Activated B cell treated with CpG ODN at 0.5 μM for 24 hours (primary cell): Measurements from ENCODE around the gene DZIP1. TPM values are rescaled to one million over a fixed set of nuclear protein-coding genes. Genes with fewer than 3 reads are reported as not detected.

Source experiments
- ATAC-seq: fragments of 200-7000 bp; cut with Tn5 transposase; one replicate; pipeline ENCODE4 v1.10.0; 2021; ENCODE audit warnings: low read depth, mild to moderate bottlenecking, moderate library complexity
- CTCF ChIA-PET: fragments of 350-600 bp; sonication (Branson Sonifier 250); formaldehyde crosslinking; loops from one replicate; lab custom pipeline; 2021; ENCODE audit warnings: antibody characterized with exemption; lab: Charles Lee
- POLR2A ChIA-PET: fragments of 350-600 bp; sonication (Branson Sonifier 250); formaldehyde crosslinking; loops from one replicate; lab custom pipeline; 2021; ENCODE audit warnings: antibody characterized with exemption; lab: Charles Lee
- DNase-seq: peaks from one replicate; pipeline ENCODE4 v3.0.0; 2022
- H3K27ac Mint-ChIP-seq: one replicate; pipeline ENCODE4 v1.8.0; 2020; ENCODE audit warnings: mixed read lengths
- H3K27me3 Mint-ChIP-seq: one replicate; pipeline ENCODE4 v1.8.0; 2021; ENCODE audit warnings: mixed read lengths
- H3K36me3 Mint-ChIP-seq: one replicate; pipeline ENCODE4 v1.8.0; 2021; ENCODE audit warnings: low read depth, mixed read lengths
- H3K4me1 Mint-ChIP-seq: one replicate; pipeline ENCODE4 v1.8.0; 2021; ENCODE audit warnings: mixed read lengths
- H3K4me3 Mint-ChIP-seq: one replicate; pipeline ENCODE4 v1.8.0; 2020; ENCODE audit warnings: mild to moderate bottlenecking, mixed read lengths
- H3K9me3 Mint-ChIP-seq: one replicate; pipeline ENCODE4 v1.8.0; 2020; ENCODE audit warnings: mixed read lengths
- CTCF ChIP-seq: fragments of 200-600 bp; IDR thresholded peaks from one replicate; pipeline ENCODE4 v1.8.0; 2022; ENCODE audit warnings: antibody characterized with exemption, mild to moderate bottlenecking
- intact Hi-C: fragments of 100-400 bp; cut with micrococcal nuclease; formaldehyde crosslinking; loops from one replicate; pipeline ENCODE4 v1.15.1; 2024
- total RNA-seq: library from RNA; stranded (reverse); gene quantifications from 2 replicates; pipeline ENCODE4 v1.2.3, GENCODE V29; 2022

The DZIP1 gene
- total RNA-seq, 1 donor from 2014 or later = not detected

- no peak for TF ChIP-seq CTCF
- intact Hi-C loops = loop anchor here (10.0 kb wide), 1 partner anchor 1335 kb away; no protein-coding TSS in a partner anchor
- ChIA-PET CTCF (interaction anchor here (1.0 to 7.5 kb wide), 2 partner anchors 214 kb away, joined by 5 to 127 read pairs; no protein-coding TSS in a partner anchor), POLR2A (no interaction called here)
- peaks cover 11% of the 10 kb centered on the region for H3K27me3 Mint-ChIP-seq
- H3K36me3 Mint-ChIP-seq = no peaks in the 10 kb centered on the region
- no peaks in the 10 kb centered on the region for H3K4me1 Mint-ChIP-seq
- ATAC-seq = no peak
- no peak overlapping the region for H3K4me3 Mint-ChIP-seq
- no peaks in the 10 kb centered on the region for H3K9me3 Mint-ChIP-seq
- H3K27ac Mint-ChIP-seq = no peak overlapping the region
- DNase-seq = no peak
These were observed 24.3 kb downstream of the DZIP1 start for GRCh38 chr13:95620030-95620824.

GRCh38 chr13:95615539-95615938, 29.0 kb downstream of the DZIP1 start:
- ATAC-seq (no peak), DNase-seq (no peak)
- Mint-ChIP-seq H3K27ac (no peak overlapping the region), H3K27me3 (peaks cover 11% of the 10 kb centered on the region), H3K4me1 (no peaks in the 10 kb centered on the region), H3K9me3 (no peaks in the 10 kb centered on the region), H3K4me3 (no peak overlapping the region), H3K36me3 (no peaks in the 10 kb centered on the region)
- CTCF ChIA-PET = interaction anchor here (1.5 kb wide), 1 partner anchor 8 kb away, joined by 4 read pairs; no protein-coding TSS in a partner anchor
- POLR2A ChIA-PET = no interaction called here
- TF ChIP-seq CTCF = no peak
- intact Hi-C loops = no loop called here

GRCh38 chr13:95614641-95615245, 29.8 kb downstream of the DZIP1 start:
- intact Hi-C loops = no loop called here
- CTCF ChIA-PET = interaction anchor here (0.9 to 1.5 kb wide), 2 partner anchors 8 to 9 kb away, joined by 3 to 4 read pairs; no protein-coding TSS in a partner anchor
- ATAC-seq (no peak), DNase-seq (no peak)
- POLR2A ChIA-PET = no interaction called here
- H3K36me3 Mint-ChIP-seq = no peaks in the 10 kb centered on the region
- H3K4me3 Mint-ChIP-seq = no peak overlapping the region
- no peaks in the 10 kb centered on the region for H3K4me1 Mint-ChIP-seq
- no peak for TF ChIP-seq CTCF
- H3K27me3 Mint-ChIP-seq = peaks cover 11% of the 10 kb centered on the region
- no peaks in the 10 kb centered on the region for H3K9me3 Mint-ChIP-seq
- H3K27ac Mint-ChIP-seq = no peak overlapping the region

DNA sequence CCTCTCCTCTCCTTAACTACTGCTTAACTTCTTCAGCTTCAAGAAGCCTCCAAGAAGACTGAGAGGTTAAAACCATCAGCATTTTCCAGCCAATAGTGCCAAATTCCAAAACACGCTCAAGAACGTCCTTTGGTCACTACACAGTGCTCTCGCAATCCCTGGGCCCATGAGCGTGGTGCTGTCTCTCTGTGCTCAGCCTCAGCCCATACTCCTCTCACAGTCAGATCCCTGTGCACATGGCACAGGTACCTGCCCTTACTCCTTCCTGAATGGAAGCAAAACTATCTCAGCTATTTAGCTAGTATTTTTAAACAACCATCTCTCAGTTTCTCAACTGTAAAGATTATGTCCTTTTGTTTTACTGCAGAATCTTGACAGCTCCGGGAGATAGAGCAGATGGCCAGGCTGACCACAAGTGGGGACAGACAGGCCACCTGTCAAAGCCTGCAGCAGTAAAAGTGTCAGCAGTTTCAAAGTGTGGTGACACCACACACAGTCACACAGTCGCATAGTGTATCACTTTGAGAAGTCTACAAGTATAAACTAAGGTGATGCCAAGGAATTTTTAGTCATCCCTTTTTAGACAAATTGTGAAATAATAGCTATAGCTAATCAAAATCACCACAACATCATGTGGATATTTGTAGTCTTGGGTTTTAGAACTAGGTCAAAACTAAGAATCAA, 35.7 kb downstream of the DZIP1 start:
- no peak for DNase-seq
- POLR2A ChIA-PET = no interaction called here
- CTCF ChIA-PET = interaction anchor here (1.6 kb wide), 1 partner anchor 15 kb away, joined by 6 read pairs; no protein-coding TSS in a partner anchor
- intact Hi-C loops = no loop called here
- no peaks in the 10 kb centered on the region for H3K36me3 Mint-ChIP-seq
- H3K27me3 Mint-ChIP-seq = peaks cover 8% of the 10 kb centered on the region
- no peak for ATAC-seq
- no peak for TF ChIP-seq CTCF
- no peak overlapping the region for H3K27ac Mint-ChIP-seq
- H3K9me3 Mint-ChIP-seq = no peaks in the 10 kb centered on the region
- no peaks in the 10 kb centered on the region for H3K4me1 Mint-ChIP-seq
- H3K4me3 Mint-ChIP-seq = no peak overlapping the region

GRCh38 chr13:95607366-95607765, 37.1 kb downstream of the DZIP1 start:
- no peak overlapping the region for H3K27ac Mint-ChIP-seq
- DNase-seq (no peak), ATAC-seq (no peak)
- H3K9me3 Mint-ChIP-seq = no peaks in the 10 kb centered on the region
- TF ChIP-seq CTCF = no peak
- ChIA-PET POLR2A (no interaction called here), CTCF (no interaction called here)
- no peak overlapping the region for H3K4me3 Mint-ChIP-seq
- intact Hi-C loops = no loop called here
- H3K4me1 Mint-ChIP-seq = no peaks in the 10 kb centered on the region
- H3K36me3 Mint-ChIP-seq = no peaks in the 10 kb centered on the region
- peaks cover 5% of the 10 kb centered on the region for H3K27me3 Mint-ChIP-seq
